SIG-M5 (cell line): ENCODE results near the gene LARGE2.

Experiments
- DNase-seq: peaks from one replicate; lab custom pipeline; 2025; lab: John Stamatoyannopoulos, UW

The LARGE2 gene

DNA sequence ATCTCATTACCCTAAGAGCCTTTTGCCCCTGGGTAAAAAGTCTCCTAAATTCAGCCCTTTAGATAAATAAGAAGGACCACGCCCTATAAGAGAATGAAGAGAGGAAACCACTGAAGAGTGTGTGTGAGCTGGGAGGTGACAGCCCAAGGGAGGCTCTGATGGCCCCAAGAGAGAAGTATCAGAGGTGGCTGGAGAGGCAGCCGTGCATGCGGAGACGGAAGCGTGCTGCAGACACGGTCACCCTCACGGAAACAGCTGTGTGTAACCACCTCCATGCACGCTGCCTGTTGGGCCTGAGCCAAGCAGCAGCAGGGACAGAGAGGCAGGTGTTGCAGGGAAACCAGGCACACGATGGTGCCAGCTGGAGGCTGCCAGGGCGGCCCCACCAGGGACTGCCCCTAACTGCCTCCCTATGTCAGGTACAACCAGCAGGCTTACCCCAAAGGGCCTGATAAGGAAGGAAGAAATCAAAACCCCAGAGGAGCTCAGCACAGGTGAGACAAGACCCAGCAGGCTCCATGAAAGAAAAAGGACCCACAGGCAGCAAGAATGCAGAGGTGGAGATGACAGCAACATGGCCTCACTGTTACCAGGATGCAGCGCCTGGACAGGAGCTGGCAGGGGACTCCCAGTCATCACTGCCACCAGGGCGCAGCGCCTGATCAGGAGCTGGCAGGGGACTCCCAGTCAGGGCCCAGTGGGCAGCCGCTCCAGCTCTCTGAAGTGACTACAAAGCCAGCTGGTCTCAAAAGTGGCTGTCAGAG lies 7.8 kb downstream of the LARGE2 start:
- DNase-seq, result no peak

DNA sequence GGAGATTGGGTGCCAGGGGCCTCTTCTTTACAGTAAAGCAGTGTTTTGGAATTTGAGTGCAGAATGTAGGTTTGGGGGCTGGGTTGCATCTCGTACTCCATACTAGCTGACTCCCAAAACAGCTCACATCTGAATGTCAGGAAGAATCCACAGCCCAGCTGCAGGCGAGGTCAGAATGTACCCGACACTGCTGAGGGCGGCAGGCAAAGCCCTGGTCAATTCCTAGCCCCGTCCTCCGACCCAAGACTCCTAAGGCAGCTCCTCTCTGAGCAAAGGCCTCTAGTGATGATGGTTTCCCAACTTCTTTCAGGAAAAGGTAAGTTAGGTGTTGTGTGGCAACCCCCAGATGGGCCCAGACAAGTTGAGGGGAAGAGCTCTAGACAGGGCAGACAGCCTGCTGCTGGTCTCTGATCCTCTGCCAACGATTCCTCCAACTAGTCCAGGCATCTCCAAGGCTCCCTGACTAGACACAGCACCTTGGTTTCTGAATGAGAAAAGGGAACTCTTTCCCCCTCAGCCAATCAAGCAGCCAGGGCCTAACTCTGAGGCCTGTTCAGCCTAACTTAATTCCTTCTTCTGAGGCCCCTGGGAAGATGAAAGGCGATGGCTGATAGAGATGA lies 8.6 kb downstream of the LARGE2 start:
- no peak for DNase-seq

DNA sequence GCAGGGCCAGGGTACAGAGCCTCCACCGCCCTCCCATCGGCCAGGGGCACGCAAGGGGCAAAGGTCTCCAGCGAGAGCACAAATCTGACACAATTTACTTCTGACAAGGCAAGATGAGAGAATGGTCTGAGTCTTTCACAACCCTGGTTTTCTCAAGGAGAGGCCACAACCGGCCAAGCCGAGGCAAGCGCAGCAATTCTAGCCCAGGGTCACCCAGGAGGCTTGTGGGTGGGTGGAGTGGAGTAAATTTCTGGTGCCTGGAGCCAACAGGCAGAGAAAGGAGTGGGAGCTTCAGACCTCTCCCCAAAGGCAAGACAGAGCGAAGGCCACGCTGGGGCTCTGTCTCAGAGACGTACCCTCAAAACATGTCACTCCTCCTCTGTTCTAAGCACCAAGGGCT lies 9.3 kb downstream of the LARGE2 start:
- no peak for DNase-seq

DNA sequence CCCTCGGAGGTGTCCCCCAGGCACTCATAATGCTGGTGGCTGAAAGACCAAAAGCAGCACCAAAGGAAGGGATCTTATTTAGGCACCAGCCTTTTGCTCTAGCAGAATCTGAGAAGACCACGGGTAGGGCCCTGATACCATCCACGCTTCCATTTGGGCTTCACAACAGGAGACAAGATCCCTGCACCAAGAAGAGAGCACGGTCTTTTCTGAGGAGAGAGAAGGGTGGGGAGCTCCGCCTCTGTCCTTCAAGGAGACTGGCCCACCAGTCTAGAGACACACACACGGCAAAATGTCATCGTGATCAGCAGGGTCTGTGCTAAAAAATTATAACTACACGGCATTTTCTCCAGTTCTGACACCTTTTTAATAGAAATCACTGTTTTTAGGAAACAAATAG lies 9.8 kb downstream of the LARGE2 start:
- no peak for DNase-seq

DNA sequence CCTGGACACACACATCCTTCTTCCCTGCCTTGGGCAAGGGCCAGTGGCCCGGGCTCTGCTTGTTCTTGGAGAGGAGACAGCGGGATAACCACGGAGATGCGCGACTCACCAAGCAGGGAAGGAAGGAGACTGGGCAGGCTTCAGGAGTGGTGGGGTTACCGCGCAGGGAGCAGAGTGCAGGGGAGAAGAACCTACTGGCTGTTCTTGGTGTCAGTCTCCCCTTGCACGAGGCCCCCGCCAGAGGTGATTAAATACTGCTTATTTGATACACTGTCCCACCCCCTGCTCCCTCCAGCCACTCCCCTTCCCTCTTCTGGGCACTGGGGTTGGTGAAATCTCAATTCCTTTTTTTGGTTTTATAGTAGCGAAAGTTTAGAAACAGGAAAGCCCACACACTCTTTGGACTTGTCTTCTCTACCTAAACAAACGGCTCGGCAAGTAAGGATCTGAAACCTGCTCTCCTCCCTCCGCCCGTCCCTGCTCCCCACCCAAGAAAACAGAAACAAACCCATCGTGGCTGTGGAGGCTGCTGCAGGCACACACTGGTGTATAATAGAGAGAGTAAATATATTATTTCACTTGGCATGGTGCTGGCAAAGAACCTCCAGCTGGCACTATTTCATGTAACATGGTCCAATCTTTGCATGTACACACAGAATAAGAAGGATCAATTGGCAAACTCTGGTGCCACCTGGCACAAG lies 10.8 kb downstream of the LARGE2 start:
- peak; percentile 28 for DNase-seq

DNA sequence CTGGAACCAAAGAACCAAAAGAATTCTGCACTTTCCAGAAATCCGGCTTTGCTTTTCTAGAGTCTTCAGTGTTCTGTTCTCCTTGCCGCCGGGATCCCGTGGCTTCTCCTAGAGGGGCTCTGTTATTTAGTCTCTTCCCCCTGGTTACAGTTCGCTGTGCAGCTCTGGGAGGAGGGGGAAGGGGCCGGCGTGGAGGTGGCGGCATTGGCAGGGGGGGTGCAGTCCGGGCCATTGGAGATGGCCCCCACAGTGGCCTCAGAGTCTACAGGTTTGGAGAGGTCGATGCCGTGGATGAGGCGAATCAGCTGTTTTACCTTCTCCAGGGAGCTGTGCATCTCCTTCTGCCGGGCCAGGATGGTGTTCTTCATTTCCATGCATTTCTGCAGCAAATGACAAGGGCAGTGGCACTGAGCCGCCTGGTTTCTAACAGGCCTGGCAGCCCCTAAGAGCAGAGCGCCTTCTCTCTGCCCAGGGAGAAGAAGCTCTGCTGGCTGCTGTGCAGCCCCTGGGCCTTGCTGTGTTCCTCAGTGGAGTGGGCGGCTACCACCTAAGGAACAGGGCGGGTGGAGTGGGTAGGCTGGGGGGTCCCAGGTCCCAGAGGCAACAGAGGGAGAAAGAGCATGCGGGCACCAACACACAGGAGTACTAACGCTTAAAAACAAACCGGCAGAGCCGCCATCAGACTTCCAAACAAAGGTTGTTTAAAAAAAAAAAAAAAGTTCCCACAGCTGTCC lies 11.6 kb downstream of the LARGE2 start:
- no peak for DNase-seq

DNA sequence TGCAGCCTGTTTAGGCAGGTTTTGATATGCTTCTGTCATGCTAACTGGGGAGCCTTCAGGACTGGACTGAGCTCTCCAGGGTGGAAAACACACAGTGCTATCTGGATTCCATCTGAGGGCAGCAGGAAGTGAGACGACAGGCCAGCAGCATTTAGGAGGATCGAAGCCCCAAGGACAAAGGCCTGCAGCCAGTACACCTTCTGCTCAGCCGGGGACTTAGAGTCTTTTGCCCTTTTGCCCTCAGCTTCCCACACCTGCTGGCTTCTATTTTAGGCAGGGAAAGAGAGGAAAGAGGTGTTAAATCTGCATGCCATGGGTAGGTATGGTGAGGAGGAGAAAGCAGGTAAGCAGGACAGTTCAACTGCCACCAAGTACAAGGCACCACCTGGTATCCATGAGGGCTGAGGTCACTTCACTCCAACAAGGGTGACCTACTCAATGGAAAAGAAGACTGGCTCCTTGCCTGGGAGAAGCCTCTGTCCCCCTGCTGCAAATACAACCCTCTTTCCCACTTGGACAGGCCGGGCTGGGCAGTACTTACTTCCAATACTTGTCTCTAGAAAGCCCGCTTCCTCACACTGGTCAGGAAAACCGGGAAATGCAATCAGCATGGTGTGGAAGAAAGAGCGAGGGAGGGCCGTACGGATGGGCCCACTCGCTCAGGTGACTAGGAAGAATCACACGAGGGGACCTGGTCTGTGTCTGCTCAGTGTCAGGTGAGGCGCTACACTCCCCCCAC lies 12.3 kb downstream of the LARGE2 start:
- no peak for DNase-seq

DNA sequence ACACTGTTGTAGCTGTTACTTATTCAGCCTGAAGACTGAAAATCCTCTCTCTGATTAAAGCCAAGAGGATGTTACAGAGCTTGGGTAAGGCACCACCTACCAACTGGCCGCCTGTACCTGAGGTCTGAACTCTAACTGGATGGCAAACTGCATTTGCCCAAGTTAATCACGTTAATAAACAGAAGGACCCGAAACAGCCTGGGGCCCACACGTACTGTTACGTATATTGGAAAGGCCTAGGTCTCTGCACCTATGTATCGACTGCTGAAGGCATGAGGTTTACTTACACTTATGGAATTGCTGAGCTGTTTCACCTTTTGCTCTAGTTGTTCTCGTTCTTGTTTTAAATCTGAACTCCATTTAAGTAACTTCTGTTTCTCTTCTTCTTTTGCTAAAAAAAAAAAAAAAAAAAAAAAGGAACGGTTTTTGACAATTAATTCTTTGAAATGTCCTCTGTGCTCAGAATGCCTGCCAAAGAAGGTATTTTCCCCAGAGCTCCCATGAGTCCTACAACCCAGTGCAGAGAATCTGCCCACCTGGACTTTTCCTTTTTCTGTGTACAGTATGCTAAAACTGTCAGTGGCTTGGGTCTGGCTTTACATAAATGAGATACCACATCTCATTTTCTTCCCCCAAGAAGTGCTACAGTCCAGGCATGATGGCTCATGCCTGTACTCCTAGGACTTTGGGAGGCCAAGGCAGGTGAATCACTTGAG lies 13.1 kb downstream of the LARGE2 start:
- DNase-seq, result no peak

DNA sequence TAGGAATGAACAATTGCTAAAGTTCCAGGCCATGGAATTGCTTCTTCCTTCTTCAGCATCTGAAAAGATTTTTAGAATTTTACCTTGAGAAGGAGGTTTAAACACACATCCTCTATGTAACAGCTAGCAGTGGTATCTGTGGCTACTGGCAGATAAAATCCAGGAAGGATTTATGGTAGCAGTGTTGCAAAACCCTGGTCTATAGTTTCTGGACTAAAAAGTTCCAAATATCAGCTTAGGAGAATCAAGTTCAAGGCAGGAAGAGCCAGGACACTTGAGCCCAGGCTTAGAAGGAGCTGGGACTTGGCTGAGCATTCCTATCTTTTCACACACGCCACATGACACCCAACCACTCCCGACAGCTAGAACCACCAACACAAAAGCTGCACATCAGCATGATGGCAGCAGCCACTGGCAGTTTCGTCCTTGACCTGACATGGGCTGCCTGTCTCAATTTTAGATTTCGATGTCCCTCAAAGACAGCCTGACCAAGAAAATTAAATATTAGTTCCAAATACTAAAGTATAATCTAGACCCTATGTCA lies 14.1 kb downstream of the LARGE2 start:
- no peak for DNase-seq

DNA sequence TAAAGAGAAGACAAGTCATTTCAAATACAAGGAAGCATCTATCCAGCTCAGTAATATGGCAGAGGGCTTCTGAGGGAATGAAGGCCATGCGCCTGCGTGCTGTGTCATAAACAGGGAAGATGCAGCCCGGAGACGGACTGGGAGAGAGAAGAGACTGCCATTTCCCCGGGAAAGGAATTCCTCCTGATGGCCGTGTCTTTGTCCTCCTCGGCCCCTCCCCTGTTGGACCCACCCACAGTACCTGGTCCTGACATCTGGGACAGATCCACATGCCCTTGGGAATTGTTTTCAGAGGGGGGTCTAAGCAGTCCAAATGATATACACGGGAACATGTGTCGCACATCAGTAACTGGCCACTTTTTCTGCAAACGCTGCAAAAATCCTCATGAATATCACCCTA lies 15.5 kb downstream of the LARGE2 start:
- DNase-seq, result no peak

DNA sequence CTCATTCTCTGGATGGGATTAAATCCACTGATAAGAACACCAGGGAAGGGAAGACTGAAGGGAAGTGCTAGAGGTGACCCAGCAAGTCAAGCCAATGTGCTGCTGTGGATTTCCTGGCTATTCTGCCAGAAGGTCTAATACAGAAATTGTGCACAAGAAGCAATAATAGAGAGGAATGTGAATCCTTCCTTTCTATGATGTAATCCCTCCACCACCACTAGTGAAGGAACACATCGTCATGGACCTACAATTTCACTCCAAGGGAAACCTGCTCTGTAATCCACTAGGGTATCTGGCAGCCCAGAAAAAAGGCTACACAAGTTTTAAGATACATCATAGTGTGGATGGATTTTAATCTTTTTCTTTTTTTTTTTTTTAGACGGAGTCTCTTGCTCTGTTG lies 17.4 kb downstream of the LARGE2 start:
- no peak for DNase-seq

DNA sequence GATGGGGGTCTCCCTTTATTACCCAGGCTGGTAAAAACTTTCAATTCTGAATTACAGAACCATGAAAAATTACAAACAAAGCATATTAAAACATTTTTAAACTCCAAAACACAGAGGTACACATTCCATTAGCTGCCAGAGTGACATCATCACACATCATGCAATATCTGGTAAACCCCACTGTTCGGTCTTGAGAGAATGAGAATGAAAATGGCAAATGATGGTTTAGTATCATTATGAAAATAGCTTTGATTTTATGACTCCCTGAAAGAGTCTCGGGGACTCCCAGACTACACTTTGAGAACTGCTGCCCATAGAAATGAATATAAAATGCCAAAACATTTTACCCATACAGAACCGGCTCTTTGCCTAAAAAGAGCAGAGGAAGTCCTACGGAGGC lies 18.8 kb downstream of the LARGE2 start:
- DNase-seq, result no peak

DNA sequence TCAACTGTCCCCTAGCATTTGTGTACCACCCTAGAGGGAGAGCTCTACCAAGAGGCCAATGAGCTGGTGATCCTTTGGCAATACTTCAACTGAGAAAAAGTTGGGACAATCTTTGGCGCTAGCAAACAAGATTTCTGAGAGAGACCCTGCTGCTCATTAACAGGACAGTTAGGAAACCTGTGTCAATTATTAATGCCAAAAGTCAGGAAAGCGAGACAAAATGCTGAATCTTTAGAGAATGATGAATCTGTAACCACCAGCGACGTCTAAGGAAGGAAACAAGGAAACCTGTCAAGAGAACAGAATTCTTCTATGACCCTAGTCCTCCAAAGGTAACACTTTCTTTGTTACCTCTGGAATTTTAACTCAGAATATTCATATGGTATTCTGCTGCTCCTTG lies 19.9 kb downstream of the LARGE2 start:
- DNase-seq, result no peak

DNA sequence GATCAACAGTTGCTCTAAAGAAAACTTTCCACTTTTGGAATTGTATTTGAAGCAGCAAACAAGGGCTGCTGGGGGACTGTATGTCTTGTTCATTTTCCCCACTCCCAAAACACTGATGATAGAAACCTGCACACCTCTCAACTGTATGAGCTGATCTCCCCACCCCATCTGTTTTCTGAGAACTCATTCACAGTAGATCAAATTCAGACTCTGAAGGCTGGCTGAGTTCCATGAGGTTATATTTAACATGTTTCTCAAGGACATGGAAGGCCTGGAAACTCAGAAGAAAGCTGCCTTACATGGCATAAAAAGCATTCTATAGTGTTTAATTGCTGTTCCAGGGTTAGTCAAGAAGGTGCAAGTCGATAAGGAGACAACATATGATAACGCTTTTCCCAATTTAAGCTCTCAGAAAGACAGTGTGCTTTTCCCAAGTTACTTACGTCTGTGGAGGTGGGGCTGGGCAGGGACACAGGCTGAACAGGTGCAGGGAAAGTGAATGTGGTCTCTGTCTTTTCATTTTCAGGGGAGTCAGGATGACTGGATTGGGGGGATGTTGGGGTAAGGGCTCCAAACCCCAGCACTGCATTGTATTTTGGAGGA lies 23.0 kb downstream of the LARGE2 start:
- DNase-seq, result no peak

DNA sequence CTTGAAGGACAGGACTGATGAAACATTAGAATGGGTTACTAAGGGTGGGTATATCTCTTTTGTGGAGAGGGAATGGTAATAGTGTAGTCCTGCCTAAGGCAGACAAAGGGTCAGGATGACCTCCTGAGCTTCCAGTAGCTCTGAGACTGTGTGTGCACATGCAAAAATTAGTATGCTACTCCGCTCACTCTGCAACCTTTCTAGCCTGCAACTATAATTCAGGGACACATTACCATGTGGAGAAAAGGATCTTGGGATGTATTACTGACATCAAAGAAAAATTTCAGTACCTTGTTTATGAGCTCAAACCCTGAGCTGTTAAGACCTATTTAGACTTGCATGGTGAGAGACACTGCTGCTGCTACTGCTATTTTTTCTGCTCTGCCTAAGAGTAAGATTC lies 25.4 kb downstream of the LARGE2 start:
- DNase-seq, result no peak

DNA sequence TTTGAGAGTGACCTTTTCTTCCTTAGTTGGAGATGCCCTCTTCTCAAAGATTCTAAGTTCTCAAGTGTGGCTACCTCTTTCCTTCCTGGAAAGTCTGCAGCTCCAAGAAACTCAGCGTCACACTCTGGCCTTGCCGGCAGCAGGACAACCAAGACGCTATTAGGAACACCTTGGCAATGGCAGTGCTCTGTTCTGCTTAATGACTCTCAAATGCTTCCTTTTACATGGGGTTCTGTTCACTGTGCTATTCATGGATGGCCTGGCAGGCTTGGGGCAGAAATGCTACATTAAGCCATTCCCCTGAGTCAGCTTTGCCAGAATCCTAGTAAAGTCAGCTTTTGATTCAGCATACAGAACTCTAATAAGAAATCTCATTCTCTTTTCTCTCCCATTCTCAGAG lies 25.9 kb downstream of the LARGE2 start:
- no peak for DNase-seq

DNA sequence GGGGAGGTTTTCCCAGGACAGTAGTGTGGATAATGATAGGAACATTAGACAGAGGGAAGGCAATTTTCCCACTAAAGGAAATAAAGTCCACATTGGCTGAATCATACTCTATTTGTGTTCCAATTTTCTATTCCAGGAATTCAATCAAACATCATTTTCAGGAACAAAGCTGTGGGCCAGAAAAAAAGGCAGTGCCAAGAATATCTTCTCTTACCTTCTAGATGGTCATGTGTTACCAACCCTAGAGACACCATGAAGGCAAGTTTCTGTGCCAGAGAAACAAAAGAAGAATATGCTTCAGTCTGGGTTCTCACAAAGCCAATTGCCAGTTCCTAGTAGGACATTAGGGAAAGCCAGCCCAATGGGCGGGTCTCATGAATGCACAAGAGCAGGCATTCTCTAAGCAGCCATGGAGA lies 27.5 kb downstream of the LARGE2 start:
- no peak for DNase-seq

DNA sequence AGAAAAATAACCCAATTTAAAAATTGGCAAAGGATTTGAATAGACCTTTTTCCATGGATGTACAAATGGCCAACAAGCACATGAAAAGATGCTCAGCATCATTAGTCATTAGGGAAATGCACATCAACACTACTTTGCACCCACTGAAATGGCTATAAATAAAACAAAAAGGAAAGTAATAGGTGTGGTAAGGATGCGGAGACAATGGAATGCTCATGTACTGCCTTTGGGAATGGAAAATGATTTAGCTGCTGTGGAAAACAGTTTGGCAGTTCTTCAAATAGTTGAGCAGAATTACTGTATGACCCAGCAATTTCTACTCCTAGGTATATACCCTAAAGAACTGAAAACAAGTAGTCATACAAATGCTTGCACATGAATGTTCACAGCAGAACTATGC lies 37.4 kb downstream of the LARGE2 start:
- DNase-seq, result no peak

DNA sequence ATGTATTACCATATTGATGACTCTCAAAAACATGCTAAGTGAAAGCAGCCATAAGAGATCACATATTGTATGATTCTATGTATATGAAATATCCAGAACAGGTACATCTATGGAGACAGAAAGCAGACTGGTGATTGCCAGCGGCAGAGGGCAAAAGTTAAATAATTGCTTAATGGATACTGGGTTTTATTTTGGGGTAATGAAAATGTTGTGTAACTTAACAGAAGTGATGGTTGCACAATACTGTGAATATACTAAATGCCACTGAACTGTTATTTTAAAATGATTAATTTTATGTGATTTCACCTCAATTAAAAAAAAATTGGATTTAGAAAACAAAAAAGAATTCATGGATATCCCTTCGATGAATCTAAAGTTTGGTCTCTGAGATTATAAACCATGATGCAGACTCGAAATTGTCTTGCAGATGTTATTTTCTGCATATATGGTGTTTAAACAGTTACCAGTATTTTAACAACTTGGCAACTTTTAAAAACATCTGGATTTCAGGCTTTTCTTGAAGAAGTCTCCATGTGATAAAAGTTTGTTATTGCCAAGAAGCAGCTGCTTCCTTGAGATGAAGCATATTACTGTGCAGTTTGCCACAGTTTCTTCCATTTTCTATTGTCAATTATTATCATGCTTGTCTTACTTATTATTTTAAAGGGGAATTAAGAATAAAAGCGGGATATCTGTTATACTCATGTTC lies 38.1 kb downstream of the LARGE2 start:
- no peak for DNase-seq

DNA sequence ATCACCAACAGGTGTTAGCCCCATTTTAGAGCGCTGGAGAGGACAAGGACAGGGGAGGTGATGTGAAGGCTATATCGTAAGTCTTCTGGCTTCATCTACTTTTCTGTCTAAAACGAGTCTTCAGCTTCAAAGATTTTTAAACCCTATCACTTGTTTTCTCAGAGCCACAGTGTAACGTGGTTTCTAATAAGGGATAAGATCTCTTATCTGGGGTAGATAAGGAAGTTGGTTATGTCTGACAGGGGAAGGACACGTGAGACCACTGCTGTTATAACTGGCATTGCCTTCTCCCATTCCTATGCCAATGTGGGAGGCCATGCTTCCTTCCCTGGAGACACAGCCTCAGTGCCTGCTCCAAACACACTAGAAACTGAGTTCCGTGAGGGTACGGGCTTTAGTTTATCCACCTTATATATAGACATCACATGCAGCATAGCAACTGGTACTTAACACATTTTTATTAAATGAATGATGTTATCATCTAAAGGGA lies 39.3 kb downstream of the LARGE2 start:
- no peak for DNase-seq
